Nephron progenitor cell (in vitro differentiated cells): Measurements from ENCODE around the gene COMMD3.

Experiments
- DNase-seq: peaks from one replicate; pipeline ENCODE4 v3.0.0; 2021
- H3K27ac Mint-ChIP-seq: 2 replicates; pipeline ENCODE4 v1.8.0; 2021; ENCODE audit warnings: mild to moderate bottlenecking, moderate library complexity, mixed read lengths
- H3K27me3 Mint-ChIP-seq: 2 replicates; pipeline ENCODE4 v1.8.0; 2021; ENCODE audit warnings: mild to moderate bottlenecking, low read depth, mixed read lengths; ENCODE audit not compliant: poor library complexity
- H3K36me3 Mint-ChIP-seq: 2 replicates; pipeline ENCODE4 v1.8.0; 2021; ENCODE audit warnings: low read depth, mixed read lengths
- H3K4me1 Mint-ChIP-seq: 2 replicates; pipeline ENCODE4 v1.8.0; 2021; ENCODE audit warnings: mixed read lengths
- H3K4me3 Mint-ChIP-seq: 2 replicates; pipeline ENCODE4 v1.8.0; 2021; ENCODE audit warnings: mild to moderate bottlenecking, moderate library complexity, mixed read lengths
- H3K9me3 Mint-ChIP-seq: 2 replicates; pipeline ENCODE4 v1.8.0; 2021; ENCODE audit warnings: mild to moderate bottlenecking, moderate library complexity, mixed read lengths
- TF ChIP-seq, protein P1 (sequence below): fragments of 200-600 bp; sonication (generic); IDR thresholded peaks from 2 replicates; pipeline ENCODE4 v1.5.0; 2021; ENCODE audit warnings: antibody characterized with exemption

Gene COMMD3

GRCh38 chr10:22367471-22367870 is 51.3 kb downstream of the COMMD3 start:
- Mint-ChIP-seq H3K4me1 (peaks cover 20% of the 10 kb centered on the region), H3K4me3 (no peak overlapping the region), H3K9me3 (no peaks in the 10 kb centered on the region), H3K27ac (no peak overlapping the region), H3K27me3 (no peaks in the 10 kb centered on the region), H3K36me3 (no peaks in the 10 kb centered on the region)
- TF ChIP-seq, protein P1, sequence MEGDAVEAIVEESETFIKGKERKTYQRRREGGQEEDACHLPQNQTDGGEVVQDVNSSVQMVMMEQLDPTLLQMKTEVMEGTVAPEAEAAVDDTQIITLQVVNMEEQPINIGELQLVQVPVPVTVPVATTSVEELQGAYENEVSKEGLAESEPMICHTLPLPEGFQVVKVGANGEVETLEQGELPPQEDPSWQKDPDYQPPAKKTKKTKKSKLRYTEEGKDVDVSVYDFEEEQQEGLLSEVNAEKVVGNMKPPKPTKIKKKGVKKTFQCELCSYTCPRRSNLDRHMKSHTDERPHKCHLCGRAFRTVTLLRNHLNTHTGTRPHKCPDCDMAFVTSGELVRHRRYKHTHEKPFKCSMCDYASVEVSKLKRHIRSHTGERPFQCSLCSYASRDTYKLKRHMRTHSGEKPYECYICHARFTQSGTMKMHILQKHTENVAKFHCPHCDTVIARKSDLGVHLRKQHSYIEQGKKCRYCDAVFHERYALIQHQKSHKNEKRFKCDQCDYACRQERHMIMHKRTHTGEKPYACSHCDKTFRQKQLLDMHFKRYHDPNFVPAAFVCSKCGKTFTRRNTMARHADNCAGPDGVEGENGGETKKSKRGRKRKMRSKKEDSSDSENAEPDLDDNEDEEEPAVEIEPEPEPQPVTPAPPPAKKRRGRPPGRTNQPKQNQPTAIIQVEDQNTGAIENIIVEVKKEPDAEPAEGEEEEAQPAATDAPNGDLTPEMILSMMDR: no peak
- no peak for DNase-seq

DNA sequence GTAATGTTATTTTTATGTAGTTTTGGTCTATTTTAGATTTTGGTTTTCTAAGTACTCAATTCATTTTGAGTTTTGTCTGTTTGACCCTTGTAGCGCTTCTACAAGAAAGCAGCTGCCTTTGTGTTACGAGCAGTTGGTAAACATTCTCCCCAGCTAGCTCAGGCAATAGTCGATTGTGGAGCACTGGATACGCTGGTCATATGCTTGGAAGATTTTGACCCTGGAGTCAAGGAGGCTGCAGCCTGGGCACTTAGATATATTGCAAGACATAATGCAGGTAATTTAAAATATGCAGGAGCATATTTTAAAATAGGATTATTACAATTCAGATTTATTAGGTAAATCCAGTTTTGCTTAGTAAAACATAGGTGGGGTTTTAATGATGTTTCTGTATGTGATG is 52.2 kb downstream of the COMMD3 start:
- Mint-ChIP-seq H3K27ac (no peak overlapping the region), H3K4me1 (peaks cover 25% of the 10 kb centered on the region), H3K27me3 (no peaks in the 10 kb centered on the region), H3K36me3 (no peaks in the 10 kb centered on the region), H3K9me3 (no peaks in the 10 kb centered on the region), H3K4me3 (no peak overlapping the region)
- TF ChIP-seq, protein P1: no peak
- DNase-seq: no peak

DNA sequence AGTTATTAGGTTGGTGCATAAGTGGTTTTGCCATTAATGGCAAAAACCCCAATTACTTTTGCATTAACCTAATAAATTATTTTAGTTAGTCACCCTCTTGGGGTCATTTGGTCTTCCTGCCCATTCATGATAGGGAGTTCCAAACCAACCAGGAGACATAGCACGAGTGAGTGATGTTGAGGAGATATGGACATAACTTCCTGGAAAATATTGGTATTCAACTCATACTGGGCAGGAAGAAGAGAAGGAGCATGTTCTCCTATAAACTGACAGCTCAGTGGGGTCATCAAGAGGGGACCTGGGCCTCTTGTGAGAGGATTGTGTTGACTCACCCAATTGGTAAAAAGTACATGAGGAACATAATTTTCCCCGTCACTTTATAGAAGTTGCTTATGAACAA is 52.8 kb downstream of the COMMD3 start:
- Mint-ChIP-seq H3K9me3 (no peaks in the 10 kb centered on the region), H3K4me1 (peaks cover 25% of the 10 kb centered on the region), H3K27ac (no peak overlapping the region), H3K36me3 (no peaks in the 10 kb centered on the region), H3K4me3 (no peak overlapping the region), H3K27me3 (no peaks in the 10 kb centered on the region)
- DNase-seq: no peak
- TF ChIP-seq, protein P1: no peak

- no peaks in the 10 kb centered on the region for H3K36me3 Mint-ChIP-seq
- H3K9me3 Mint-ChIP-seq: no peaks in the 10 kb centered on the region
- no peak overlapping the region for H3K4me3 Mint-ChIP-seq
- DNase-seq: no peak
- peaks cover 25% of the 10 kb centered on the region for H3K4me1 Mint-ChIP-seq
- TF ChIP-seq, protein P1: no peak
- no peak overlapping the region for H3K27ac Mint-ChIP-seq
- H3K27me3 Mint-ChIP-seq: no peaks in the 10 kb centered on the region
These were observed 53.4 kb downstream of the COMMD3 start for GRCh38 chr10:22369434-22370072.
